ENCODE measurements around the gene NSD2.

GRCh38 chr4:1870328-1870577 lies 940 bp upstream of the NSD2 start:
- TF ChIP-seq CTCF (IDR thresholded peaks at IDR 0.05; ENCODE audit: poor library complexity) (no peak), EZH2phosphoT487 (IDR thresholded peaks at IDR 0.05; ENCODE audit: low read depth, severe bottlenecking, unreplicated experiment) (no peak), EZH2 (IDR thresholded peaks at IDR 0.05; ENCODE audit: borderline replicate concordance) (no peak)
